ENCODE results near the gene SMKR1.

- TF ChIP-seq CTCF (IDR thresholded peaks at IDR 0.05) = no peak
- no peak for TF ChIP-seq POLR2A (IDR thresholded peaks at IDR 0.05)
Observed at GRCh38 chr7:129557686-129558481, 55.6 kb downstream of the SMKR1 start.

All from lower leg skin (tissue), 3 donors.